Measurements from ENCODE around the gene PTPRM.

The PTPRM gene

DNA sequence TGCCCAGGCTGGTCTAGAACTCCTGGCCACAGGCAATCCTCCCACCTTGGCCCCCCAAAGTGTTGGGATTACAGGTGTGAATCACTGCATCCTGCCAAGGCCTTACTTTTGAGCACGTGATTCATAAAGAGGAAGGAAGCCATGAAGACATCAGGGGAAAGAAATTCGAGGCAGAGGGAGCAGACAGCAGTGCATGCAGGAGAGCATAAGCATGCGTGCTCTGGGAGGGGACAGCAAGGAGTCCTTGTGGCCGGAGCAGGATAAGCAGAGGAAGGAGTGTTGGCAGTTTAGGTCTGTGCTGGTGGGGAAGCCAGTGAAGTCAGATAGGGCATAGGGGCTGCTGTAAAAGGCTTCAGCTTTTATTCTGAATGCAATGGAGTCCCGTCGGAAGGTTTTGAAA, 641.6 kb downstream of the PTPRM start:
- no peak for DNase-seq

DNA sequence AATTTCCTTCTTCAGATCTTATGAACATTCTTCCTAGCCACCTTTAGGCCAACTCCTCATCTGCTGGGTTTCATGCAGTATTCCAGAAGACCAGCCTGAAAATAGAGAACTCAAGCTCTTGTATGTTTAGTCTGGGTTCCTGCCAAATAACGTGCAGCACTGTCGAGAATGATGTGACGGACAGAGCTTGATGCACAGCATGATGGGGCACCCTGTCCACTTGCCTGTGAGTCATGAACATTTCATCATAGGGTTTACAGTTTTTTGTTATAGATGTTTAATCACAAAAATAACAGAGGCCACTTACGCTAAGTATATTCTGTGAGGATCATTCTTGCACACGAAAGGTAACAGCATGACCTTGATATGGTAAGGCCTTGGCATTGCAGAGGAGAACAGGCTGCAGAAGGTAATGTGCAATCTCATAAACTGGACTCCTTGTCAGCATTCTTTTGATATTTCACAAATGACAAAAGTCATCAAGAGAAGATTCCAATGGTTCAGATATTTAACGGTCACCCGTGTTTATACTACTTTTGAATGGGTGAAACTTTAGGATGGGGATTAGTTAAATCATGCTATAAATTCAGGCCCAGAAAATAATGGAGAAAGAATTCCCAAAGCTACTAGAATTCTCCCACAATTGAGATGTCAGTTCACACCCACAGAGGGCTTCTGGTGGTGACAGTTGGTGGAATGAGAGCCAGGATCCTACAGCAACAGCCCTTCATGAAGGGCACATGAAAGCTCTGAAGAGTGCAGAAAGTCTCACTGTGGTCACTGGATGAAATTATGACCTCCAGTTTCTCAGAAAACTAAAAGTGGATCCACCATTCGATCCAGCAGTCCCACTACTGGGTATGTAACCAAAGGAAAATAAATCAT, 646.0 kb downstream of the PTPRM start:
- no peak for DNase-seq

DNA sequence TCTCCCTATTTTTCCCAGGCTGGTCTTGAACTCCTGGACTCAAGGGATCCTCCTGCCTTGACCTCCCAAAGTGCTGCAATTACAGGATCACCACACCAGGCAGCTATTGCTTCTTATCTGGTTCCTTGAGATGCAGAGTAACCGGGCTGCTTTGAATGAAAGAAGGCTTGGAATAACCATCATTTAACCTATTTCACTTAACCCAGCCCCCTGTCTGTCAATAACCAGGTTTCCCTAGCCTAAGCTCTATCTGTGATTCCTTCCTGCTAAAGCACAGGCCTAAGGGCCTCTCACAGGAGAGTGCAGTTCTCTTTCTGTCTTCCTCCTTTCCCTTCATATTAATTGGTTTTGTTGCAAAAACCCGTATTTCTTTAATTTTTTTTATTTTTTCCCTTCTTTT, 648.6 kb downstream of the PTPRM start:
- DNase-seq, result no peak

DNA sequence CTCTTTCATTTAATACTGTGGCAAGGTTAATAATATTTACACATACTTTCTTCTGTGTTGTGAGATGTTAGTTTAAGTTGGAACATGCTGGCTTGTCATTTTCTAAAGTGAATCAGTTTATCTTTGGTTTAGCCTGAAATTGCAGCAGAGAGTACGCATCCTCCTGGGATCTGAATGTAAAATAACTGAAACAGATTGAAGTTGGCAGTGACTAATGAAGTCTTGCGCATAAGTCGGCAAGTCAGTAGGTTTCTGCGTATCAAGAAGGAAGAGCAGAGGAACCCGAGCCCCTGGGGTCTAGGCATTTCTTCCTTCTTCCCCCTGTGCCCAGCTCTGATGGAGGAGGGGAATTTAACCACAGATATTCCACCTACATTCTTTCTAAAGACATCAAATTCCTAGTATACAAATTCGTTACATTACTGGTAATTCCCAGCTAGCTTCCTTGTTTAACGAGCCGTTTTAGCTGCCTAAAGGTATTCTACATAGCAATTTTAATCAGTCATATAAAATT, 650.0 kb downstream of the PTPRM start:
- DNase-seq, result no peak

DNA sequence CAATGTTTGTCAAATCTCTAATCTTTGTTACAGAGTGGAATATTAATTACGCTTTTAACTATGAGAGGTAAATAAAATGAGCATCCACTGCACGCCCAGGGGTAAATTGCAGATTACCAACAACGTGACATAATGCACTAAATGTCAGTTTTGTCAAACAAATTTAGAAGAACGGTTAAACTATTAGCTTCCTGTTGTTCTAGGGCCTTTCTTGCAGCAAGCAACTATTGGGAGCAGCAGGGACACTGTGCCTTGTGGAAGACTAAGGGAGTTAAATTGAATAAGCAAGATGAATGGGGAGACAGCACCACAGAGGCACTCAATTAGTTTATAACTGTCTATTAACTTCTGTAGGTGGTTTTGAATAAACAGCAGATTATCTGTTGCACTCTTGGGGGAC, 651.1 kb downstream of the PTPRM start:
- no peak for DNase-seq

DNA sequence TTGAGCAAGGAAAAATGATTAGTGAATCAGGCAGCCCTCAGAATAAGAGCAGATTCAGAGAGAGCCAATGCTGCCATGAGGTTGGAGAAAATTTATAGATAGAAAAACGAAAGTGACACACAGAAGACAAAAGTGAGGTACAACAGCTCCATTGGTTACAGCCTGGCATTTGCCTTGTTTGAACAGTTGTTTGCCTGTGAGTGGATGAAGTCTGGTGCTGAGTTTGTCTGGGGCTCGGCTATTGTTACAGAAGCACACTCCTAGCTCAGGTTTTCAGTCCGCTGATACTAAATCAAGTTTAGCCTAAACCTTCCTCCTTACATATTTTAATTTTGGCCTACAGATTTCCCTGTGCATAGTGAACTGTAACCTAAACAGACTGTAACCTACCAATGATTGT, 654.3 kb downstream of the PTPRM start:
- no peak for DNase-seq

DNA sequence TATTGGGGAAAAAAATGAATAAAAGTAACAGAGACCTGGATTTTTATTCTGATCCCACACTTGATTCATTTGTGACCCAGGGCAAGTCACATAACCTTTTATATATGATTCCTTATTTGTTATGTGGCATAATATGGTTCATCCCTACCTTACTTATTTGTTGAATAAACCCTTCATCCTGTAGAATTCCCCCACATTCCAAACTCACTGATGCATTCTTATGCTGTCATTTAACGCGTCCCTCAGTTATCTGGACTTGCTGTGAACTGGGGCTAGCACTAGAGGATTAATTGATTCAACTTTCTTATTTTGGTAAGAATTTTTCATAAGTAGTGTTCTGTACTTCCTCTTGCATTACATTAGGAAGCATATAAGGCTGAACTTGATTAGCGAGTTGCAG, 657.5 kb downstream of the PTPRM start:
- DNase-seq, result no peak

DNA sequence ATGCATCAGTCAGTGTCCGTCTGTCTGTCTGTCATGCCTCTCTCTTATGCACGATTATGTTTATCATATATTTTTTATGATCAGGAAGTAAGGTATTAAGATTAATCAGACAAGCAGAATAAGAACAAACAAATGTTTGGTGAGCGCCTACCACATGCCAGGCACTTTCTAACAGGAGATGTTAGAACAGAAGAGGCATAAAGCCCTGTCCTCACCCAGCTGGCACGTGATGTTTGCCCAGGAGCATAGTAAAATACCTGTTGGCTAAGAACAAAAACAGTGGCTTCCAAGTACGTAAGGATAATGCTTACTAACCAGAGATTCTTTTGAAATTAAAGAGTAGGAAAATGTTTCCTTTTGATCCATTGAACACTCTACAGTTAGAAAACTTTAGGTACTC, 661.9 kb downstream of the PTPRM start:
- no peak for DNase-seq

DNA sequence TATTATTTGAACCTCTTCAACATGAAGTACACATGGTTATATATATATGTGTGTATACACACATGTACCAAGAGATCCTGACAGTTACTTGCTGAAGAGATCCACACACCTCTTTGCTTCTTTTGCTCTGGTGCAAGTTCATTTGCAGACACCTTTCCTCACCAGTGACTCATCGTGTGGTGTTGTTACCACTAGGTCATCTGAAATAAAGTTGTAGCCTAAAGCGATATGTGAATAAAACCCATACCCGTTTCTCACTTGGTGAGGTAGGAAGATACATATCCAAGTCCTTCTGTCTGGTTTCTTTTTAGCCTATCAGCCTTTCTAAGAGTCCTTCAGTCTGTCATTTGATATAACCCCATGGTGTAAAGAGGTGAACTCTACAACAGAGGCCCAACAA, 662.7 kb downstream of the PTPRM start:
- no peak for DNase-seq

DNA sequence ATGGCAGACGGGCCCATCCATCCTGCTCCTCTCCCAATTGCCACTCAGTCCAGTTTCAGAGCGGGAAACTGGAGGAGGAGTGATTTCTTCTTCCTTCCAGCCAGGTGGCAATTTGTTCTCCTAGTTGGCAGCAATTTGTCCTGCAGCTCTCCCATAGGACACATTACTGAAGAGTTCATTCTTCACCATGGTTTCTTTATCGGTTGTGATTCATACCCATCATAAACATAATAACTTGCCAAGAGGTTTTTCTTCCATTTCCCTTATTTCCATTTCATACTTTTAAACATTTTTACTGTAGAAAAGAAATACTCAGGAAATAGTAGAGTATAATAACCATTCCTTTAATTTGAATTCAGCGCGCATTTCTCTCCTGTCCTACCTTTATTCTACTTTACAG, 664.2 kb downstream of the PTPRM start:
- DNase-seq, result no peak

DNA sequence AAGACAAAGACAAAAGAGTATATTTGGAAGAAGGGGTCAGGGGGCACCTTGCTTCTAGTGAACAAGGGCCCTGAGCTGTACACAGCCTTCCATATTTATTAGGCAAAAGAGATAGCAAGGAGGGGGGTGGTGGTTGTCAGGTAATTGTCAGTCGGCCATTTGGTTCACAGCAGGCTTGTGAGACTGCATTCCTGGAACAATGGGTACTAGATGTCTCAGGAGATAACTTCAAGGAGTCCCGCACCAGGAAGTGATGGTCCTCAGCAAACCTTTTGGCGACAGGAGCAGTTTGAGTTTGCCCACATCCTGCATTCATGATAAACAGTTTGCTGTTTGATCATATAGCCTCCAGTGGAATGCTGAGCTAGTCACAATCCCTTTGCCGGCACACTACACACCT, 665.7 kb downstream of the PTPRM start:
- DNase-seq, result no peak

DNA sequence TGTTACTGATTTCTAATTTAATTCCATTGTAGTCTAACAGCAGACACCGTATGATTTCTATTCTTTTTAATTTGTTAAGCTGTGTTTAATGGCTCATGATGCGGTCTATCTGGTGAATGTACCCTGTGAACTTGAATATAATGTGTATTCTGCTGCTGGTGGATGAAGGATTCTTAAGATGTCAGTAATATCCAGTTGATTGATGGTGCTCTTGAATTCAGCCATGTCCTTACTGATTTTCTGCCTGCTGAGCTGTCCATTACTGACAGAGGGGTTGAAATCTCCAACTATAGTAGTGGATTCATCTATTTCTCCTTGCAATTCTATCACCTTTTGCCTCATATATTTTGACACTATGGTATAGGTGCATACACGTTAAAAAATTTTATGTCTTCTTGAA, 668.8 kb downstream of the PTPRM start:
- DNase-seq, result no peak

DNA sequence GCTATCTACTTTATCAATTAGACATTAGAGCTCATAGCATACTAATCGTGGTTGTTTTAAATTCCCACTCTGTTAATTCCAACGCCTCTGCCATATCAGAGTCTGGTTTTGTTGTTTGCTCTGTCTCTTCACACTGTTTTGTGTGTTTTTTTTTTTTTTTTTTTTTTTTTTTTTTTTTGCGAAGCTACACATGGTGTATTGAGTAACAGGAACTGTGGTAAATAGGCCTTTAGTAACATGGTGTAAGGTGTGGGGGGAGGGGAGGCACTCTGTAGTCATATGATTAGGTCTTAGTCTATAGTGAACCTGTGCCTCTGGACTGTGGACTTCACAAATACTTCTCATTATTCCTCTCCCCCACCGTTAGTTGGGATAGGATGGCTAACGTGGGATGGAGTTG, 671.4 kb downstream of the PTPRM start:
- no peak for DNase-seq

DNA sequence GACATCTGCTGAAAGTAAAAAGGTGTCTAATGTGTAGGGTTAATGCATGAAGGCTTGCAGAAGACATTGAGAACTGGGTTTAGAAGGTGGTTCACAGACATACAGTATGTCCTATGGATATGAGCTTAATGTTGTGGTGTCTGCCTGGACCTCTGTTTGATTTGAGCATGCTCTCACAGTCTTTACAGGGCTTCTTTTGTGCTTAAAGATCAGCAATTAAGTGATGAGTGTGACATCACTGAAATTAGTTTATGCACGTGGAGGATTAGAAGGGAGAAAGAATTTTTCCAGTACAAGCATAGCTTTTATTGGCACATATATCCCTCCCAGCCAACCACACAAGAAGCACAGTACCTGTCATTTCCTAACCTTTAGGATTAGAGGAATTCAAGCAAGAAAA, 674.6 kb downstream of the PTPRM start:
- DNase-seq, result no peak

DNA sequence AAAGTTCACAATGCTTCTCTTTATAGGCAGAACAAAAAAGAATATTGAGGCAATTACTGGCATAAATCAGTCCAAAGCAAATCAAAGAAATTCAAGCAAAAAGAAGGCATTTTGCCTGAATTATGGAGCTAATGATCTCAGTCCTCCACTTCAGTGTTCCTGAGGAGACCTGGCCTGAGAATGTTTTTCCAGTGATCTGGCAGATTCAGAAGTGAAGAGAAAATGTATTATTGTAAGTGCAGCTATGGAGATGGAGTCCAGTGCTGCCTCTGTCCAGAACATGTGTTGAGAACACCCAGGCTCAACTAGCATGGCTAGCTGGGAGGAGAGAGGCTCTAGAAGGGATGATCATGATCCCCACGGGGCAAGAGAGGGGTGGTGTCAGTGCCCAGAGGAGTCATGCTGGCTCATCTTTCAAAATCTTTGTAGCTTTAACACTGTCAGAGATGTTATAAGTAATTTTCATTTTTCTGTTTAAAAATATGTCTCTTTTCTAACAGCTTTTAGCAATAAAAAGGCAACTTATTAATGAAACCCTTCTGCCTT, 675.1 kb downstream of the PTPRM start:
- no peak for DNase-seq

DNA sequence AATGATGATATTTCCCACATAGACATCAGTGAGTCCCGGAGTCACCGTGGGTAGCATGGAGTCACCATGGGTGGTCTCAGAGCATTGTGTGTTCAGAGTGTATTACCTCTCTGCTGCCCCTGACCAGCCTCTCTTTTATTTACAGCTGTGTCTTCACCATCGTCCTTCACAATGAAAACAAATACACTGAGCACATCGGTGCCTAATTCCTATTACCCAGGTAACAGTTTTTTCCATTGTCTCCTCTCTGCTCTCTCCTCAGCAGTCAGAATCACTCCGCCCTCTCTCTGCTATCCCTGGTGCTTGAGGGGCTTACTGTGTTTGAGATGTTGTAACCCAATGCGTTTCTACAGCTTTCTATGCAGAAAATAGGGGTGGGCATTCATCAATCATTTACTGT, 680.6 kb downstream of the PTPRM start:
- no peak for DNase-seq

DNA sequence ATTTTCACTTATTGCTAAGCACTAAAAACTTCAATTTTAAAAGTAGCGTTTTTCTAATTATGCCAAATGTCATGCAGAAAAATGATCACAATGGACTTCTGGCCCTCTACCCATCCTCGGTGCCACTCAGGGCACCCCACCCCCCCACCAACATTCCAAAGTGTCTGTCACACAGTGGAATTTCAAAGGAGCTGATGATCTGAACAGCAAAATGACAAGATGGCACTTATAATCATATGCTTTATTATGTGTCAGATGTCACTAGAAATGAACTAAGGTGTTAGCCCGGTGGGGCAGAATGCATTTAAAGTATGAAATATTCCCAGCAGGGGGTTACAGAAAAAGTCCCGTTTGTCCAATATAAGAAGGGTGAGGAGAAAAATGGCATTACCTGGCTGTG, 681.5 kb downstream of the PTPRM start:
- DNase-seq, result no peak

DNA sequence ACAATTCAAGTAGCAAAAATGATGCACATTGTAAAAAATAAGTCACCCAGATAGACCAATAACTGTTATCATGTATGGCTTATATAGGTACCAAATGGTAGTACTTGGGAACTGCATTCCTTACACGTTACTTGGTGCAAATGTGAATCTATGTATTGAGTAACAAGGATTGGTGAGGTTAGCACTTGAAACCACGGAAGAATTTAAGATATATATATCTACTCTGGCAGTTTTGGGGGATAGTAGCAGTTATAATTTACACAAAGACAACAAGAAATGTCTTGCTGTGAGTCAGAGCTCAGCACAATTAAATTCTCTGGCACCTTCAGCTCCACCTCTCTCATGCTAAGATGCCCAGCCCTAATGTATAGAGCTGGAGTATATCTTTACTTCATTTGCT, 682.7 kb downstream of the PTPRM start:
- no peak for DNase-seq

DNA sequence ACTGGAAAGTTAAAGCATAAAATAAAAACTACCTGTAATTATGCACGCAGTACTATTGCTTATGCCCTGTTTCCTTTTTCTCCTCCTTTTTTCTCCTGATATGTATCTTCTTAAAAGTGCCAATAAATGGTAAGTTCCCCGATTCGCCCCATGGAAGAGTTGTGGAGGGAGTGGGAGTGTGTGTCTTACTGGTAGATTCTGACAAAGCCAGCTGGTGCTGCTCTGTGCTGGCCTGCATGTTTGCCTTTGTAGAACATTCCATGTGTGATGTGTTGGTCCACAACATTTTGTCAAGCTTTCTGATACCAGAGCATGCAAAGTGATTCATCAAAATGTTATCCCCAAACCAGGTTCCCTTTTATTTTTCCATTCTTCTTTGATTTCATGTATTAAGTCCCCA, 685.3 kb downstream of the PTPRM start:
- no peak for DNase-seq

DNA sequence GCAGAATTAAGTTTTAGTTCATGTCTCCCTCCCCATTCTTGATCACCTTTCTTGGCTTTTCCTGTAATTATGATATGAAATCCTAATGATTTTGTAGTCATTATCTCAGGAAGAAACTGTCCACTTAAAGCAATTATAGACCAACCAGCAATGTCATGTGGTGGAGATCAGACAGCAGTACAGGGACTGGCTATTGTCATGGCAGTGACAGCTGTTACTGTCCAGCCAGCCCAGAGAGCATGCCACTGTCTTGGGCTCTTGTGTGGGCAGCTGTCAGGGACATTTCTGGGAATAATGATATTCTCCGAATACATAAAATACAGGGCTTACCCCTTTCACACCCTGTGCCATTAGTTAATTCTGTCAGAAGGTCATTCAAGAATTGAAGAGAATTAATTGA, 686.8 kb downstream of the PTPRM start:
- no peak for DNase-seq

DNA sequence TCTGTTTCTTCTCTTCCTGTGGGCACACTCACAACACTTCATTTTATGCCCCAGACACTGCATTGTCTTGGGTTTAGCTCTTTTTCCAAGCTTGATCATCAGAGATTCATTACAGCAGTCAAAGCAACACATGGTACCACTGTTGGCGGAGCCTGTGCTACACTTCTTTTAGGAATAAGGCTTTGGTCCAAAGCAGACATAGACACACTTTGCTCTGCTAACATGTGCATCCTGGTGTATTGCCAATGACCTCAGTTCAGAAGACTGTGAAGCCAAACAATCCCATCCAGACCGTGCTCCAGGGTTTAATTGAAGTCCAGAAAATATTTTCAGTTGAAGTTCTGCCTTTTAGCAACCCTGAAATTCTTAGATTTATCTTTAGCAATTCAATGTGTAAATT, 687.5 kb downstream of the PTPRM start:
- no peak for DNase-seq

DNA sequence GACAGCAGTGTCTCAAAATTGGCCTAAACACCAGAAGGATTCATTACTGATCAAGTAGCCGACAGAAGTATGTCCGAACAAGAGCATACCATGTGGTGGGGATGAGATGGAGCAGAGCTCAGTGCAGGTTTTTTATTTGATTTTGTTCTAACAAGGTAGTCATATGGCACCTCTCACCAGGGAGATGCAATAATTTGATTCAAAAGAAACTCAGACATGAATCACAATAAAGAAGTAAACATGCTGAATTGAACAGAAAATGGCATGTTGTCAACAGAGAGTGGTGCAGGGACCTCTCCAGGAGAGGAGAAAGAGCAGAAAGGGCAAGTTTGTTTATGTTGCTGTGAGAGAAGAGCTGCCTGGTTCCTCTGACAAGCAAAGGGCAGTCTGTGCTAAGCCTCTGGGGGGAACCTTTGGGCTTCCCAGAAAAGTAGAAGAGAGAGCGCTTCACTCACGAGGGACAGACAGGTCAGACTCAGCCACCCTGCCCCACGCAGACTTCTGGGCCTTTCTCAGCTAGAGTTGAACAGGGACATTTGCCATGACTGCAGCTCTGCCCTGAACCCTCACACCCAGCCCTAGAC, 690.8 kb downstream of the PTPRM start:
- no peak for DNase-seq

DNA sequence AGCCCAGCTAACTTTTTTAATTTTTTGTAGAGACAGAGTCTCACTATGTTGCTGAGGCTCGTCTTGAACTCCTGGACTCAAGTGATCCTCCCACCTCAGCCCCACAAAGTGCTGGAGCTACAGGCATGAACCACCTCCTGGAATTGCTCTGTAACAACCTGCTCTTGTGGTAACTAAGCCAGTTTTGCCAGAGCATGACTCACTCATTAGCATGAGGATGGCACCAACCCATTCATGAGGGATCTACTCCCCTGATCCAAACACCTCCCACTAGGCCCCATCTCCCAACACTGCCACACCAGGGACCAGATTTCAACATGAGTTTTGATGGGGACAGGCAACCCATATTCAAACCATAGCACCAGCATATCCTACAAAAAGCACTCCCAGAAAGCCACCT, 693.2 kb downstream of the PTPRM start:
- no peak for DNase-seq

DNA sequence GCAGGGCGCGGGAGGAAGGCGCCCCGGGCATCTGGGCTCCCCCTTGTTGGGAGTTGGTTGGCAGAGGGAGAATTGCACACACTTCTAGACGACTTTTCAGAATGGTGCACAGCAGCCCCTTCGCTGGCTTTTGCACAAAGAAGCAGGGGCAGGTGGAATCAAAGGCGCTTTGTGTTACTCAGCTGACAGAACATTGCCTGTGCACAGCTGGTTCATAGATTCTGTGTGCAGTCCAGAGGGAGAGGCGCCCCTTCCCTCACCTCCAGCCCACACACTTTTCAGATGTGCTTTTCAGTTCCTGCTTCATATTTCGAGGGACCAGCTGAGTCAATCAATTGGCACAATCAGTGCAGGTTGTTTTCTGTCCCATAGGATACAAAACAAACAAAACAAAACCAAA, 693.7 kb downstream of the PTPRM start:
- DNase-seq, result no peak

All from stimulated activated CD8-positive, alpha-beta memory T cell treated with anti-CD3 and anti-CD28 coated beads, Interleukin-4, amount 100 ng/mL, for 48 hours (primary cell).